ENCODE results near the gene G6PC3.
"Not testable (repeated sequence)": the region's sequence is repeated elsewhere in the genome, so short reads cannot be mapped to it uniquely, and the experiment has no call there.

The G6PC3 gene

GRCh38 chr17:44095647-44096496 lies 25.3 kb downstream of the G6PC3 start:
- Histone ChIP-seq H3K4me1 (peaks cover 15% of the 10 kb centered on the region), H3K27me3 (ENCODE audit: low read depth) (no peaks in the 10 kb centered on the region), H3K36me3 (replicated peaks) (peaks cover 9% of the 10 kb centered on the region), H3K4me3 (peak overlapping the region; percentile 17), H3K9me3 (no peaks in the 10 kb centered on the region)
- in situ Hi-C loops (cut with MboI; ENCODE audit: low sequenced_read_pairs), result no loop called here
- peak; percentile 93 to 94 for DNase-seq (ENCODE audit: low spot score in 2 of 2)

- in situ Hi-C loops (cut with MboI; ENCODE audit: low sequenced_read_pairs), result no loop called here
- Histone ChIP-seq H3K4me3 (no peak overlapping the region), H3K4me1 (peaks cover 15% of the 10 kb centered on the region), H3K27me3 (ENCODE audit: low read depth) (no peaks in the 10 kb centered on the region), H3K36me3 (replicated peaks) (peaks cover 4% of the 10 kb centered on the region), H3K9me3 (no peaks in the 10 kb centered on the region)
- no peak for DNase-seq (ENCODE audit: low spot score in 2 of 2)
Observed at GRCh38 chr17:44097110-44097958, 26.8 kb downstream of the G6PC3 start.

- H3K36me3 ChIP-seq (replicated peaks); in situ Hi-C loops (cut with MboI; ENCODE audit: low sequenced_read_pairs); DNase-seq (ENCODE audit: low spot score in 2 of 2); H3K27me3 ChIP-seq (ENCODE audit: low read depth); H3K9me3 ChIP-seq; H3K4me3 ChIP-seq; H3K4me1 ChIP-seq: not testable (repeated sequence)
Observed at GRCh38 chr17:44101858-44102257, 31.3 kb downstream of the G6PC3 start.

GRCh38 chr17:44102849-44103622 lies 32.5 kb downstream of the G6PC3 start:
- H3K27me3 ChIP-seq (ENCODE audit: low read depth), result no peaks in the 10 kb centered on the region
- H3K36me3 ChIP-seq (replicated peaks), result no peaks in the 10 kb centered on the region
- H3K4me1 ChIP-seq, result no peaks in the 10 kb centered on the region; the same call in 1 of the 2 replicates
- in situ Hi-C loops (cut with MboI; ENCODE audit: low sequenced_read_pairs), result no loop called here
- no peak for DNase-seq (ENCODE audit: low spot score in 2 of 2)
- H3K4me3 ChIP-seq, result no peak overlapping the region
- no peaks in the 10 kb centered on the region for H3K9me3 ChIP-seq

GRCh38 chr17:44105483-44105882 lies 34.9 kb downstream of the G6PC3 start:
- no peak for DNase-seq (ENCODE audit: low spot score in 2 of 2)
- H3K36me3 ChIP-seq (replicated peaks), result no peaks in the 10 kb centered on the region
- no peak overlapping the region for H3K4me3 ChIP-seq
- in situ Hi-C loops (cut with MboI; ENCODE audit: low sequenced_read_pairs), result no loop called here
- H3K4me1 ChIP-seq, result no peaks in the 10 kb centered on the region; the same call in 1 of the 2 replicates
- no peaks in the 10 kb centered on the region for H3K27me3 ChIP-seq (ENCODE audit: low read depth)
- no peaks in the 10 kb centered on the region for H3K9me3 ChIP-seq

GRCh38 chr17:44105941-44106340 lies 35.4 kb downstream of the G6PC3 start:
- in situ Hi-C loops (cut with MboI; ENCODE audit: low sequenced_read_pairs), result no loop called here
- H3K4me1 ChIP-seq, result peaks cover 3% of the 10 kb centered on the region
- H3K9me3 ChIP-seq, result no peaks in the 10 kb centered on the region
- H3K36me3 ChIP-seq (replicated peaks), result no peaks in the 10 kb centered on the region
- H3K4me3 ChIP-seq, result no peak overlapping the region
- no peaks in the 10 kb centered on the region for H3K27me3 ChIP-seq (ENCODE audit: low read depth)
- DNase-seq (ENCODE audit: low spot score in 2 of 2), result no peak

- H3K9me3 ChIP-seq, result no peaks in the 10 kb centered on the region
- DNase-seq (ENCODE audit: low spot score in 2 of 2), result no peak
- in situ Hi-C loops (cut with MboI; ENCODE audit: low sequenced_read_pairs), result no loop called here
- H3K4me3 ChIP-seq, result no peak overlapping the region
- no peaks in the 10 kb centered on the region for H3K27me3 ChIP-seq (ENCODE audit: low read depth)
- H3K4me1 ChIP-seq, result peaks cover 7% of the 10 kb centered on the region
- no peaks in the 10 kb centered on the region for H3K36me3 ChIP-seq (replicated peaks)
Observed at GRCh38 chr17:44106801-44107200, 36.3 kb downstream of the G6PC3 start.

- H3K4me3 ChIP-seq, result no peak overlapping the region
- no peak for DNase-seq (ENCODE audit: low spot score in 2 of 2)
- in situ Hi-C loops (cut with MboI; ENCODE audit: low sequenced_read_pairs), result no loop called here
Observed at GRCh38 chr17:44108440-44109311, 38.1 kb downstream of the G6PC3 start.

GRCh38 chr17:44109312-44109630 lies 38.7 kb downstream of the G6PC3 start:
- no peak overlapping the region for H3K4me3 ChIP-seq
- DNase-seq (ENCODE audit: low spot score in 2 of 2), result no peak

More at GRCh38 chr17:44108440-44109311, 38.1 kb downstream of the G6PC3 start:
- Histone ChIP-seq H3K9me3 (no peaks in the 10 kb centered on the region), H3K36me3 (replicated peaks) (no peaks in the 10 kb centered on the region), H3K4me1 (peaks cover 7% of the 10 kb centered on the region), H3K27me3 (ENCODE audit: low read depth) (no peaks in the 10 kb centered on the region)

GRCh38 chr17:44110011-44110686 lies 39.6 kb downstream of the G6PC3 start:
- no peaks in the 10 kb centered on the region for H3K36me3 ChIP-seq (replicated peaks)
- no peaks in the 10 kb centered on the region for H3K9me3 ChIP-seq
- in situ Hi-C loops (cut with MboI; ENCODE audit: low sequenced_read_pairs), result no loop called here
- H3K4me3 ChIP-seq, result no peak overlapping the region
- H3K27me3 ChIP-seq (ENCODE audit: low read depth), result no peaks in the 10 kb centered on the region
- no peak for DNase-seq (ENCODE audit: low spot score in 2 of 2)
- H3K4me1 ChIP-seq, result peaks cover 7% of the 10 kb centered on the region

More at GRCh38 chr17:44109312-44109630, 38.7 kb downstream of the G6PC3 start:
- no peaks in the 10 kb centered on the region for H3K27me3 ChIP-seq (ENCODE audit: low read depth)
- H3K9me3 ChIP-seq, result no peaks in the 10 kb centered on the region
- no peaks in the 10 kb centered on the region for H3K36me3 ChIP-seq (replicated peaks)
- in situ Hi-C loops (cut with MboI; ENCODE audit: low sequenced_read_pairs), result no loop called here
- H3K4me1 ChIP-seq, result peaks cover 7% of the 10 kb centered on the region

GRCh38 chr17:44110823-44111633 lies 40.5 kb downstream of the G6PC3 start:
- in situ Hi-C loops (cut with MboI; ENCODE audit: low sequenced_read_pairs), result no loop called here
- Histone ChIP-seq H3K4me3 (no peak overlapping the region), H3K27me3 (ENCODE audit: low read depth) (no peaks in the 10 kb centered on the region), H3K36me3 (replicated peaks) (no peaks in the 10 kb centered on the region), H3K9me3 (no peaks in the 10 kb centered on the region), H3K4me1 (peaks cover 7% of the 10 kb centered on the region)
- DNase-seq (ENCODE audit: low spot score in 2 of 2), result peak; percentile 75 to 93

- Histone ChIP-seq H3K27me3 (ENCODE audit: low read depth) (no peaks in the 10 kb centered on the region), H3K36me3 (replicated peaks) (no peaks in the 10 kb centered on the region), H3K4me1 (peaks cover 7% of the 10 kb centered on the region), H3K9me3 (no peaks in the 10 kb centered on the region), H3K4me3 (no peak overlapping the region)
- no peak for DNase-seq (ENCODE audit: low spot score in 2 of 2)
- in situ Hi-C loops (cut with MboI; ENCODE audit: low sequenced_read_pairs), result no loop called here
Observed at GRCh38 chr17:44111777-44112176, 41.2 kb downstream of the G6PC3 start.

All from HAP-1 (cell line).